HL-60 (cell line): ENCODE measurements around the gene SLC25A25.
"Not testable (repeated sequence)": the region's sequence is repeated elsewhere in the genome, so short reads cannot be mapped to it uniquely, and the experiment has no call there.

ENCODE experiments used
- GABPA ChIP-seq: IDR thresholded peaks from 2 replicates; pipeline ENCODE4 v1.6.1; 2012; ENCODE audit warnings: low read depth
- TF ChIP-seq, protein P1 (sequence below): IDR thresholded peaks from one replicate; pipeline ENCODE4 v1.5.1; 2011; ENCODE audit warnings: low read length, control low read depth, inconsistent platforms; ENCODE audit not compliant: insufficient read depth

DNA sequence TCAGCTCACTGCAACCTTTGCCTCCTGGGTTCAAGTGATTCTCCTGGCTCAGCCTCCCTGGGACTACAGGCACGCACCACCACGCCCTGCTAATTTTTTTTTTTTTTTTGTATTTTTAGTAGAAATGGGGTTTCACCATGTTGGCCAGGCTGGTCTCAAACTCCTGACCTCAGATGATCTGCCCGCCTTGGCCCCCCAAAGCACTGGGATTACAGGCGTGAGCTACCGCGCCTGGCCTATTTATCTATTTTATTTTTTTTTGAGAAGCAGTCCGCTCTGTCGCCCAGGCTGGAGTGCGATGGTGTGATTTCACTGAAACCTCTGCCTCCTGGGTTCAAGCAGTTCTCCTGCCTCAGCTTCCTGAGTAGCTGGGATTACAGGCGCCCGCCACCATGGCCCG lies 3.4 kb downstream of the SLC25A25 start:
- TF ChIP-seq, protein P1, sequence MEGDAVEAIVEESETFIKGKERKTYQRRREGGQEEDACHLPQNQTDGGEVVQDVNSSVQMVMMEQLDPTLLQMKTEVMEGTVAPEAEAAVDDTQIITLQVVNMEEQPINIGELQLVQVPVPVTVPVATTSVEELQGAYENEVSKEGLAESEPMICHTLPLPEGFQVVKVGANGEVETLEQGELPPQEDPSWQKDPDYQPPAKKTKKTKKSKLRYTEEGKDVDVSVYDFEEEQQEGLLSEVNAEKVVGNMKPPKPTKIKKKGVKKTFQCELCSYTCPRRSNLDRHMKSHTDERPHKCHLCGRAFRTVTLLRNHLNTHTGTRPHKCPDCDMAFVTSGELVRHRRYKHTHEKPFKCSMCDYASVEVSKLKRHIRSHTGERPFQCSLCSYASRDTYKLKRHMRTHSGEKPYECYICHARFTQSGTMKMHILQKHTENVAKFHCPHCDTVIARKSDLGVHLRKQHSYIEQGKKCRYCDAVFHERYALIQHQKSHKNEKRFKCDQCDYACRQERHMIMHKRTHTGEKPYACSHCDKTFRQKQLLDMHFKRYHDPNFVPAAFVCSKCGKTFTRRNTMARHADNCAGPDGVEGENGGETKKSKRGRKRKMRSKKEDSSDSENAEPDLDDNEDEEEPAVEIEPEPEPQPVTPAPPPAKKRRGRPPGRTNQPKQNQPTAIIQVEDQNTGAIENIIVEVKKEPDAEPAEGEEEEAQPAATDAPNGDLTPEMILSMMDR, result not testable (repeated sequence)
- not testable (repeated sequence) for TF ChIP-seq GABPA
